SKM-1 treated with dmso at 0.1 percent for 144 hours (cell line): Measurements from ENCODE around the gene ITLN2.
"Not testable (repeated sequence)": the region's sequence is repeated elsewhere in the genome, so short reads cannot be mapped to it uniquely, and the experiment has no call there.

Source experiments
- DNase-seq: peaks from one replicate; lab custom pipeline; 2025; ENCODE audit not compliant: unreplicated experiment; lab: John Stamatoyannopoulos, UW

Gene ITLN2

DNA sequence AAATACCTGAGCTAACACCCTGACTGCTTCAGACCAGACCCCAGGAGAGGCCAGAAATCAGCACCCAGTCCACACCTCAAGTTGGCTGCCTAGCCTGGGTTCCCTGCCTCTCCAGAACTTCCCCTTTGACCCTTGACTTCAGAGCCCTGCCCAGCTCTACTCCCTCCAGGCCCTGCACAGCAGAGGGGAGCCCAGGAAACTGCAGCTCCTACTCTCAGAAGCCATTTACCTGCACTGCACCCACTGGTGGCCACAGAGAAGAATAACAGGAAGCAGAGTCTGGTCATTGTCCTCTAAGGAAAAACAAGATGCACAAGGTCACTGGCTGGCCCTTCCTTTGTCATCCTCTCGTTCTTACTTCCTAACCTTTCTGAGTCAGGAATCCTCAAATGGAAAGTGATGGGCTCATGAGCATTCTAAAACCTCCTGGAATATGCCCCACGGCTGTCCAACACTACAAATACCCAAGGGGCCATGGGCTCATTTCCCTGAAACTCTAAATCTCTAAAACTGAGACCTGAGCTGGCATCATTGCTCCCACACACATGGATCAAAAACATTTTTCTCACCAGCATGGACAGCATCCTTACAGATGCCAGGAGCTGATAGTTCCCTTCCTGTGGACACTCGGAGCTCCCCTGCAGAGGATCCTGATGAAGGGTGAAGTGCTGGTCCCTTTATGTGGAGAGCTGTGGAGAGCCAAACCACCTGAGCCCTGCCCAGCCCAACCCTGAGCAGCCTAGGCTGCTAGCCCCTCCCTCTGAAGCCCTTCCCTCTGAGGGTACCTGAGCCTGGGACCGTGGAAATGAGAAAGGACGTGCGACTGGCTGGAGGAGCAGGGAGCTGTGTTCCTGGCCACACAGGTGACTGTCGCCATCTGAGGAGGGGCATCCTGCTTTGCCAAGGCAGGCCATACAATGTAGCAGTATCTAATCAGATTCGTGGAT lies at the start of gene ITLN2:
Gene ITLN2, minus strand, starts transcription at position 652 of the 947 bp plus-strand sequence. Its CDS starts 68 bp downstream, at position 584.
- peak; percentile 81 for DNase-seq

DNA sequence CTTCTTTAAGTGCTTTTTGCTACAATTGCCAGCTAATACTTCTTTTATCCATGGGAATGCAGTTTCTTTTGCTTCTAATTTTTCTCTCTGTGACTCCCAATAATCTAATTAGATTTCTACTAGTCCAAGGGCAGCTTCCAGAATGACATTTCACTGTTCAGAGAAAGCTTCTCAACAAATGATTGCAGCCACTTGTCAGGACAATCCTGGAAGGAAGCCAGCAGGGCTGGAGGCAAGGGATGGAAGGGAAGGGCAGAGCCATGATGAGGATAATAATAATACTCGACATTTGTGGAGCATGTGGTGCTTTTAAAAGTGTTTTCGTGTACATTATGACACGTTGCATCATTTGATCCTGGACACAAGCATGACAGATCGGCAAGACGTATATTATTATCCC lies 46.9 kb upstream of the ITLN2 start:
- no peak for DNase-seq

DNA sequence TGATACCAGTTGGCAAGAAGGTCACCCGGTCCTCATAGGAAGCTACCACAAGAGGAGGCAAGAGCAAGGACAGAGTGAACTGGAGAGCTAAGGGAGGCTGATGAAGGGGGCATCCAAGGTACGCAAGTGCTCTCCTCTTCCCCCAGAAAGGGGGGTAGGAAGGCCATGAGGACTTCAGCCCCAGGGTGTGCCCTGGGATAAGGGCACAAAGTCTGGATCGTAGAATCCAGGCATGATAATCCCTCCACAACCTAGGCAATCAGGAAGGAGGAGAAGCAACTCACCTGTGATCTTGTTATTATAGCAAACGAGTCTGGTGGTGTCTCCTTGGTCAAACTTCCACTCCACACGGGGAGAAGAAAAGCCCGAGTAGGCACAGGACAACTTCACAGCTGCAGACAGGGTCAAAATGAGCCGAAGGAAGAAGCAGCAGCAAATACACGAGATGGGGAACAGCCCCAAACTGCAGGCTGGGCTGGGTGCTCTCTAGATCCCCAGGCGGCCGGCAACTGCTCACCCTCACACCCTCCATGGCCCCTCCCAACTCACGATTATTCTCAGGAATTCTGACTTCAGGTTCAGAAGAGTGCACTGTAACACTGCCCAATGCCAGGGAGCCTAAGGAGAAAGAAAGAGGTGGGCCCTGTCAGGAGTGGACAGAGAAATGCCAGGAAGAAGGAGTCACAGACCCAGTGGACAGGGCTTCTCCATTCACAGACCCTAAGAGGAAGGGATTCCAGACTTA lies 46.3 kb upstream of the ITLN2 start:
- no peak for DNase-seq

DNA sequence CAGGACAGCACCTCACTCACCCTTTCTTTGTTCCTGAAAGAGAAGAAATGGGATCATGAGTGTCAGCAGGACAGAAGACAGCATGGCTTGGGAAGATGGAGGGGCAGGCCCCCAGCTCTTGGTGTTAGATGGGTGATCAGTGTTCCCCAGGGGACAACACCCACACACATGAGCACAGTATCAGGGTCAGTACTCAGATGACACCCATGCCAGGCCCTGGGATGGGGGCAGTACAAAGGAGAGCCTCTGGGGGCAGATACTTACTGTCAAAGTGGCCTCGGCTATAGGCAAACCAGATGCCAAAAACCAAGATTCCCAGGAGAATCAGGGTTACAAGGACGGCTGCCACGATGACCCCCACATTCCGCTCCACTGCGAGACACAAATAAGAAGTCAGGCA lies 44.8 kb upstream of the ITLN2 start:
- DNase-seq = no peak

DNA sequence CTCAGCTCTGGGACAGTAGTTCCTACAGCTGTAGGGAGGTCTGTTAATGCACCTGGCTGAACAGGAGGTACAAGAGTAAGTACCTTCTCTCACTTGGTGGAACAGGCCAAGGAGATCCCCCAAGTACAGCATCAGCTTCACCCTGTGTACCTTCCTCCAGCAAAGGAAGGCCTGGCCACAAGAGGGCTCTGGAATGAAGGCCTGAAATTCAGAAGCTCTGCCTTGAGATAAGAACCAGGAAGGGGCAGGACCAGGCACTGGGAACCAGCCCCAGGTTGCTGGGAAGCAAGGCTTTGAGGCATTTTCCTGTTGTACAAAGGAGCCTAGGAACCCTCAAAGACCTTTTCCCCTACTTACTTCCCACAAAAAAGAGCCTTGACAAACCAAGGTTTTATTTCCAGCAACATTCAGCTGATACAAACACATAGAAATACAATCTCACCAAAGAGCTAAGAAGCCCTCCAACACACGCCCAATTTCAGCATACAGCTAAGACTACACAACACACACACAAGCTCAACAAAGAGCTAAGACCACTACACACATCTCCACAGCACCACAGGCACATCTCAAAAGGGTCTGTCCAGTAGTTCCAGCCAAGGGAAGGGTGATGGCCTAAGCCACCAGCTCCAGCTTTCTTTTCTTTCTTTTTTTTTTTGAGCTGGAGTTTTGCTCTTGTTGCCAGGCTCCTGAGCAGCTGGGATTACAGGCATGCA lies 42.9 kb upstream of the ITLN2 start:
- DNase-seq = peak; percentile 66

DNA sequence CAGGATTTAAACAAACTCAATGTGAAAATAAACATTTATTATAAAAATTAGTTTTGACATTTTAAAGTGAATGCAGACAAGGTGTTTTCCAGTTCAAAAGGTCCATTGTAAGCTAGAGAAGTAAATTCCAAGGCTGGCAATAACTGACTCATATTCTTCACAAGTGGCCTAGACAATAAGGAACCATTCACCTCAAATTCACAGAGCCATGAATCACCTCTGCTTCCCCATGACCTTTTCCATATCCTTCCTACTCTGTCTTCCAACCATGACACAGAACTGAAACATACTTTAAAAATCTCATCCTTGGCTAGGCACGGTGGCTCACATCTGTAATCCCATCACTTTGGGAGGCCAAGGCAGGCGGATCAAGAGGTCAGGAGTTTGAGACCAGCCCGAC lies 41.6 kb upstream of the ITLN2 start:
- DNase-seq = no peak

DNA sequence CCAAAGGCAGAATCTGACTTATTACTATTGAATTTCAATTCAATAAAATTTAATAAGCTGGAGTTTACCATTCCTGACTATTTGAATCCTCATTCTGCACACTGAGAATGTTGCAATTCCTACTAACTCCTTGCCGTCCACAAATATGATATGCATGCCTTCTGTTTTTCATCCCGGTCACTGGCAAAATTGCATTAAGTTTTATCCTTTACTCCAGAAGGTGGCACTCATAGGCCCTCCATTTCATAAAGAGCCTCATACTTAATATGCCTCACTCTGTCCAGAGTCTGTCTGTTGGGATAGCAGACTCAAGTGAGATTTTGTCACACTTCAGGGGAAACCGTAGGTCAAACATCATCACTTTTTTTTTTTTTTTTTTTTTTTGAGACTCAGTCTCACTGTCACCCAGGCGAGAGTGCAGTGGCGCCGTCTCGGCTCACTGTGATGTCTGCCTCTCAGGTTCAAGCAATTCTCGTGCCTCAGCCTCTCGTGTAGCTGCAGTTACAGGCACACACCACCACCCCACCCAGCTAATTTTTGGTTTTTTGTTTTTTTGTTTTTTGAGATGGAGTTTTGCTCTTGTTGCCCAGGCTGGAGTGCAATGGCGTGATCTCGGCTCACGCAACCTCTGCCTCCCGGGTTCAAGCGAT lies 39.1 kb upstream of the ITLN2 start:
- DNase-seq = peak; percentile 34

DNA sequence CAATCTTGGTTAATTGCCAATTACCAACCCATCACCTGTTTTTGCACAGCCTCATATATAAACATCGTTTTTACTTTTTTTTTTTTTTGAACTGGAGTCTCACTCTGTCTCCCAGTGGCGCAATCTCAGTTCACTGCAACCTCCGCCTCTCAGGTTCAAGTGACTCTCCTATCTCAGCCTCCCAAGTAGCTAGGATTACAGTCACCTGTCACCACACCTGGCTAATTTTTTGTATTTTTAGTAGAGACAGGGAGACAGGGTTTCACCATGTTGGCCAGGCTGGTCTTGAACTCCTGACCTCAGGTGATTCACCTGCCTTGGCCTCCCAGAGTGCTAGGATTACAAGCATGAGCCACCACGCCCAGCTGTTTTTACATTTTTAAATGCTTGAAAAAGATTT lies 37.4 kb upstream of the ITLN2 start:
- not testable (repeated sequence) for DNase-seq

DNA sequence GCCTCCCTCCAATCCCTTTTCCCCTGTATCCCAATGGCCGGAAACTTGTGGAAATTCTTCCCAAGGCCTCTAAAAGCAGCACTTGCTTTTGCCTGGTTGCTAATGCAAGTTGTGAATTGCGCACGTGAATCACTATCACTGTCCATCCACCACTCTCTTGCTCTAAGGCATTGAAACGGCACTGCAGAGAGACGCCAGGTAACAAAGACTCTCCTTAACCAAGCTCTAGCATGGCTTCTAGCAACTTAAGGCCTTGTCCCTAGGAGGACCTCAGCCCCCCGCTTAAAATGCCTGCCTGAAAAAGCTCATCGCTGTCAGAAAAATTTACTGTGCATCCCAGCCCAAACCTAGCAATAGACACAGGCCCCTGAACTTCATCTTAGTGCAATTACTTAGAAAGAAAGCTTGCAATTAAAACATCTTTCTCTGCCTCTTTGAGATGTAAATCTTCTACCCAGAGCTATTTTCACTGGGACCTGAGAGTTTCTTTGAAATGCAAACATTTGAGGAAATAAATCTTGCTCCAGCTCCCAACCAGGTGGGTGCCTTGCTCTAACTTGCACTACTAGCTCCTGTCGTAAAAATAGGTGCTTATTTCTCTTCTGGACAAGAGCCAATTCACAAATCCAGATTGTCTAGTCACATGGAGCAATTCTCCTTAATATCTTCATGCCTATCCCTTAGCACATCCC lies 32.9 kb upstream of the ITLN2 start:
- DNase-seq = no peak

DNA sequence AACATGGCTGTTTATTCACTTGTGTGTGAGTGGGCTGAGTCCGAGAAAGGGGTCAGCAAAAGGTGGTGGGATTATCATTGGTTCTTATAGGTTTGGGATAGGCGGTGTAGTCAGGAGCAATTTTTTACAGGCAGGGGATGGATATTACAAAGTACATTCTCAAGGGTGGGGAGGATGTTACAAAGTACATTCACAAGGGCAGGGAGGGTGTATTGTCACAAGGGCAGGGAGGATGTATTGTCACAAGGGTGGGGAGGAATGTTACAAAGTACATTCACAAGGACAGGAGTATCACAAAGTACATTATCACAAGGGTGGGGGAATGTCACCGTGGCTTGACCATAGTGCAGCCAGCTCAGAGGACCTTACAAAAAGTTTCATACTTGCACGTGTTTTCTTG lies 31.1 kb upstream of the ITLN2 start:
- no peak for DNase-seq

DNA sequence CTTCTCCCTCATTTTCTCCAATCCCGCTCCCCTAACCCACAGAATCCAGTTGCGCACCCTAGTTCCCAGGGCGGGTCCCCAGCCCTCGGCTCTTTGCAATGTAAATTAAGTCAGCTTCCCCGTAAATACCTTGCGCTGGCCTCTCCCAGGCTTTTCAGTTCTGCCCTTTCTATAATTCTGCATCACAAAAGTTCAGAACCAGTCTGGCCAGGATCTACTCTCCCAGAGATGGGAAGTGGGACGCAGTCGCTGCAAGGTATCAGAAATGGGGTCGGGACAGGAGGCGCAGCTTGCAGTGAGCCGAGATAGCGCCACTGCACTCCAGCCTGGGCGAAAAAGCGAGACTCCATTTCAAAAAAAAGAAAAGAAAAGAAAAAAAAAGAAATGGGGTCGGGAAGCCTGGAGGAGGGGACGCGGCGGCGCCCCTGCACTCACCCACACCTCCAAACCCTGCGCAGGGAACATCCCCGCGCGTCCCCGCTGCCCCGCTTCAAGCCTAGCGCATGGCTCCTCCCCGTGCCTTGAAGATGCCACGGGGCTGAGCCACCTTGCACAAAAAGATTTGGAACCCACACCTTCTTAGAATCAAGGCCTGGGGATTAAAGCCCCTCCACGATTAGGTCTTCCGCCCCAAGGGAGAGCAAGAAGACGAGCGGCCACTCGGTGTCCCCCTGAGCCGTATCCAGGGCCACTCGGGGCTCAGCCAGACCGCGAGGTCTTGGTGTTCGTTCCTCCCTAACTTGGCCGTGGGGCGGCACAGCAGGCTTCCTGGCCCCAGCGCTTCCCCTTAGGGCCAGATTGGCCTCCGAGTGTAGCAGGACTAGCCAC lies 27.2 kb upstream of the ITLN2 start:
- DNase-seq = no peak

DNA sequence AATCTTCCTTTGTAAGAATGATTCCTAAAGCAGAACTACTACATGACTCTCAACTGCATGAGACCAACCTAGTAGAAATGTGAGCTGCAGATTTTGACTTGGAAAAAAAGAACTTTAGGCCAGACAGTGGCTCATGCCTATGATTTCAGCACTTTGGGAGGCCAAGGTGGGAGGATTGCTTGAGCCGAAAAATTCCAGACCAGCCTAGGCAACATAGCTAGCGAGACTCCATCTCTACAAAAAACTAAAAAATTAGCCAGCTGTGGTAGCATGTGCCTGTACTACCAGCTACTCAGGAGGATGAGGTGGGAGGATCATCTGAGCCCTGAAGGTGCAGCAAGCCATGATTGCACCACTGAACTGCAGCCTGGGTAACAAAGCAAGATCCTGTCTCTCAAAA lies 24.7 kb upstream of the ITLN2 start:
- no peak for DNase-seq

DNA sequence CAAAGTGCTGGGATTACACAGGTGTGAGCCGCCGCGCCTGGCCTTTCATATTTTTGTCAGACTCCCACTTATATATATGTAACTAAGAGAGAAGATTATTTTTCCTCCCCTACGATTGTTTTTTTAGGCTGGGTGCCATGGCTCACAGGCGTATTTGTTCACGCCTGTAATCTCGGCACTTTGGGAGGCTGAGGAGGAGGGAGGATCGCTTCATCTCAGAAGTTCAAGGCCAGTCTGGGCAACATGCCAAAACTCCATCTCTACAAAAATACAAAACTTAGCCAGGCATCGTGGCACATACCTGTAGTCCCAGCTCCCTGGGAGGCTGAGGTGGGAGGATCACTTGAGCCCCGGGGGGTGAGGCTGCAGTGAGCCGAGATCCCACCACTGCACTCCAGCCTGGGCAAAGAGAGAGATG lies 23.9 kb upstream of the ITLN2 start:
- DNase-seq = no peak

DNA sequence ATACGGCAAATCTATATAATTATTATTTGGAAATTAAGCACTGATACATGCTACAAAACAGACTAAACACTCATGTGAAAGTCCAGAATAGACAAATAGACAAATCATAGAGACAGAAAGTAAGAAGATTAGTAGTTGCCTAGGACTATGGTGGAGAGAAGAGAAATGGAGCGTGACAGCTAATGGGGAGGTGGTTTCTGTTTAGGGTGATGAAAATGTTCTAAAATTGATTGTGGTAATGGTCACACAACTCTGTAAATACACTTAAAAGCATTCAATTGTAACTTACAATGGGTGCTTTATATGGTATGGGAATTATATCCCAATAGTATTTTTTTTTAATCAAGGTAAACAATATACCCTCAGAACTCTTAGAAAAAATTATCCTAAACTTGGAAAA lies 20.4 kb upstream of the ITLN2 start:
- DNase-seq = no peak

DNA sequence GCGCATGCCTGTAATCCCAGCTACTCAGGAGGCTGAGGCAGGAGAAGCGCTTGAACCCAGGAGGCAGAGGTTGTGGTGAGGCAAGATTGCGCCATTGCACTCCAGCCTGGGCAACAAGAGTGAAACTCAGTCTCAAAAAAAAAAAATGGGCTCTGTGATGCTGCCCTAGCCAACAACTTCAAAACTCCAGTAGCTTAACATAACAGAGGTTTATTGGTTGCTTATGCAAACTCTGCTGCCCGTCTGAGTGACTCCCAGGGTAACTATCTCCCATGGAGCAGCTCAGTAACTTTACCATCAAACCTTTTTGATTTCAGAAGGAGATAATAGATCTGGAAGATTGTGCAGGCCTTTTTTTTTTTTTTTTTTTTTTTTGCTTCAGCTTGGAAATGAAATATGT lies 18.9 kb upstream of the ITLN2 start:
- DNase-seq = no peak

DNA sequence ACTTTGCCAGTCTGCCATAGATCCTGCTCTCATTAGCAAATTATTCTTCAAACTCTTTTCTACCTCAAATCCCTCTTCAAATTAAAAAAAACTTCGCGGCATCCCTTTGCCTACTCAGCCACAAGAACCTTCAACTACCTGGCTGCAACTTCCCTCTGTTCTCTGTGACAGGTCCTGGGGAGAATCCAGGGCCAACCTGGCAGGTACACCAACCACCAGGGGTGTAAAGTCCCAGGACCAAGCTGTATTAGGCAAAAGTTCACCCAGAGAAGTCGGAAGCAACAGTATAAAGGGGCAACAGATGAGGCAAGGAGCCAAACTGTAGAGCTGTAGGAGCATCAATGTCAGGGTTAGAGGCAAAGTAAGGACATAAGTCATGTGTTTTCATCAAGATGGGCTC lies 18.3 kb upstream of the ITLN2 start:
- no peak for DNase-seq

DNA sequence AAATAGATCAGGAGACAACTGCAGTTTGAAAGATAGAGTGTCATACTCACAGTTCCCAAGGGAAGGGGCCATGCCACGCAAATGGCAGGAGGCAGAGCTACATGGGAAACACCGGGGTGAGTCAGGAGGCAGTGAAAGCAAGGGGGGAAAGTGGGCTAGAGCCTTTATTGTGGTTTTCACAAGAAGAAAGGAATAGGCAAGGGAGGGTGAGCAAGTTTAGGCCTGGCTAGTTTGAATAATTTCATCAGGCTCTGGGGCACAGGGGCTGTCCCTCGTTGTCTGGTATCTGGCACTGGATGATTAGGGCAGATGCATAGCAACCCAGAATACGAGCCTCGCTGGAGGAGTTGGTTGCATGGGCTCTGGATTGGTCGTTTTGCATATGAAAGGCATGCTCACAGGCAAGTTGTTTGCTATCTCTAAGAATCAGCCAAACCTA lies 17.0 kb upstream of the ITLN2 start:
- DNase-seq = no peak

DNA sequence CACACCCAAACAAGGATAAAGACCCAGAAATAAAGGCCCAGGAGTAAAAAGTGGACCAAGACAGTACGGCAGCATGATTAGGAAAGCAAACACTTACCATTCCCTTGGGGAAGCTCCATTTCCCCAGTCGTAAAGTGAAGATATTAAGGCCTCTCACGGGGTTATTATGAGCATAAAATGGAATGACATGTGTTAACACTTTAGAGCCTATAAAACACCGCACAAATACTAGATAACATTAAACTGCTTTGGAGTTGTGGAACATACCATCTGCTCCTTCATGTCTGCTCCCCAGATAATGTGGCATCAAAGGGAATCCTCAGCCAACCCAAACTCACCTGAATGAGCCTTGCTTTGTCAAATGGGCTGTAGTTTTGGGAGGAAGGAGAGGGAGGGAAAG lies 8.9 kb upstream of the ITLN2 start:
- no peak for DNase-seq

DNA sequence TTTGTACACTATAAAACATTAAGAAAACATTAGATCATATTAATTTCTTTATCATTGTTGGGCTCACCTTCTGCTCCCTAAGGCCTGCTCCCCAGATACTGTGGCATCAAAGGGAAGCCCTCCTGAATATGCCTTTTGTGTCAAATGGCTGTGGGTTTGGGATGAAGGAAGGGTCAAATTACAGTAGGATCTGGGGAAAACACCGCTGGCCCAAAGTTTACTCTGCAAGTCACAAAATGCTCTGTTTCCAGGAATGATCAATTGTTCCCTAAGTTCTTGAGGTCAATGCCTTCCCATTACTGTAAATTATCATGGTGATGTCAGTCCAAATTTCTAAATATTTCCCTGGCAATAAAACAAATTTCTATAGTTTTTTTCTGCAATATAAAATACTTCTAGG lies 6.8 kb upstream of the ITLN2 start:
- no peak for DNase-seq

DNA sequence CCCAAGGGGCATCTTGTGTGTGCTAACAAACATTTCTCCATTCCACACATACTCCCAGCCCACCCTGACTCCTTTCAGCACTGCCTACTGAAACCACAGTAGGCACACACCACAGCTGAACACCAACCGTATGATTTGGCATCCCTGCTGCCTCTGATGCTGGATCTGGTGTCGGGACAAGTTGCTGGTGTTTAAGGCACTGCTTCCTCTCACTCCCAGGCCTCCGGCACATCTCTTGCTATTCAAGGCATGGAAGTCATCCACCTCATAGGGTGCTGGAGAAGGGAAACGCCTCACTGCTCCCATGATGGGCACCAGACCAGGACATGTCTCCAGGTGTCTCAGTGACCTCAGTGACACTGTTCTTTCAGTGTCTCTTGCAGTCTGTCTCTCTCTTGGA lies 2.4 kb upstream of the ITLN2 start:
- no peak for DNase-seq
